HG02981 (cell line): ENCODE data around the gene LDHD.

Source experiments
- ATAC-seq: cut with Tn5 transposase; IDR thresholded peaks from one replicate; pipeline ENCODE4 v1.9.1; 2021; ENCODE audit warnings: mild to moderate bottlenecking, moderate library complexity; ENCODE audit not compliant: unreplicated experiment

Gene LDHD

DNA sequence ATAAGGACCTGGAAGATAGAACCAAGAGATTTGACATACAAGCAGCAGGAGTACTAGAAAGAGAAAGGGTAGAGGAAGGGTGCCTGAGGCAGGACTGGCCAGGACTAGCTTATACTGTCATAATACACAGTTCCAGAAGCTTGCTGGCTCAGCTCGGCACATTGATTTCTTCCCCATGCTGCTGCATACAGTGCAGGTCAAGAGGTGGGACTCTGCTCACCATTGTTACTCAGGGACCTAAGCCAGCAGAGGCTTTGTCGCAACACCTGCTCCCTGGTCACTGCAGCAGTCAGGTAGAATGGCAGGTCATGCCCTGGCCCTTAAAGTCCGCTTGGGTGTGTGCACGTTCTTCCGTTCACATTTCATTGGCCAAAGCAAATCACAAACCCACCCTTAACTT, 32.8 kb downstream of the LDHD start:
- ATAC-seq = no peak

- ATAC-seq = peak; percentile 65
Measured at GRCh38 chr16:75081179-75081859, 35.3 kb downstream of the LDHD start.

DNA sequence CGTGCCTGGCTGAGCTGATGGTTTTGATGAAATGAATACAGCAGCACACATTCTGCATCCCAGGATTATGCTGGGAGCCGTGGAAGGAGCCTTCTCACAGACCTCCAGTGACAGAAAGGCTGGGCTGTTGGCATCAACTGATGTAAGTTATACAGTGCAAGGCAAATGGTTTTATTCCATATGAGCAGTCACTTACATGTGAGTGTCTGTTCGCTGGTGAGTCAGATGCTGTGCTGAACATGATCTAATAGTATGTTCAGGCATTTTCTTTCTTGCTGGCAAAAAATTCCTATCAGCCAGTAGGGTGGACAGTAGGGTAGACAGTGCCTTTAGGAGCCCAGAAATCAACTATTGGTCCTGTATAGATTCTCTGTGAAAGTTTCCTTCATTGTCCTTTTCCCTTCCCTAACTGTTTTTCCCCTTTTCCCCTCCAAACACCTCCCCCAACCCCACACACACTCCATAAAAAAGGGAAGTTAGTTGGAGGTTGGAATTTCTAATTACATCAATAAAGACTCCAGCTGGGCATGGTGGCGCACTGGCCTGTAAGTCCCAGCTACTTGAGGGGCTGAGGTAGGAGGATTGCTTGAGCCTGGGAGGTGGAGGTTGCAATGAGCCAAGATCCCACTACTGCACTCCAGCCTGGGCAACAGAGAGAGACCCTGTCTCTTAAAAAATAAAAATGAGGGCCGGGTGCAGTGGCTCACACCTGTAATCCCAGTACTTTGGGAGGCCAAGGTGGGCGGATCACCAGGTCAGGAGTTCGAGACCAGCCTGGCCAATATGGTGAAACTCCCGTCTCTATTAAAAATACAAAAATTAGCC, 36.2 kb downstream of the LDHD start:
- no peak for ATAC-seq

- ATAC-seq = no peak
Measured at GRCh38 chr16:75079346-75079926, 37.1 kb downstream of the LDHD start.

GRCh38 chr16:75078886-75079285, 37.7 kb downstream of the LDHD start:
- ATAC-seq = no peak

DNA sequence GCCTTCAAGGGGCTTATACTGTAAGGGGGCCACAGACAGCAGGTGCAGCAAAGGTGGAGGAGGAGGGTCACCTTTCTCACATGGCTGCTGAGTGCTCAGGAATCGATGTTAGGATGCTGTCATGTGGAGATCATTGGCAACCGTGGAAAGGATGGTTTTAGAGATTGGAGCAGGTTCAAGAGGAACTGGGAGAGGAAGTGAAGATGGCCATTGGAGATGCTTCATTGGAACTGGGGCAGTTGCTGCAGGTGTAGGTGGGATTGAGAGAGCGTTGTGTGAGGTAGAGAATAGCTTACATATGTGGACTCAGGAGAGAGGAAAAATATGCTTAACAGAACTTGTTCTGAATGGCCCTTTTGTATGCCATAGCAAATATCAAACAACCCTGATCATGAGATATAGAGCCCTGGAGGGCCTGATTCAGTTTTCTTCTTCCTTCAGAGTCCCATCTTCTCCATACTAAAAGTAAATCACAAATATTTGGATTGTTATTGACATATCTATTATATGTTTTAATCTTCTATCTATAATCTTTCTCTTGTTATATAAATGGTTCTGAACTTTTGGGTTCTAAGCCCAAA, 40.8 kb downstream of the LDHD start:
- ATAC-seq = peak; percentile 20

- peak; percentile 92 for ATAC-seq
Measured at GRCh38 chr16:75074920-75075687, 41.5 kb downstream of the LDHD start.

GRCh38 chr16:75074304-75074793, 42.2 kb downstream of the LDHD start:
- no peak for ATAC-seq

DNA sequence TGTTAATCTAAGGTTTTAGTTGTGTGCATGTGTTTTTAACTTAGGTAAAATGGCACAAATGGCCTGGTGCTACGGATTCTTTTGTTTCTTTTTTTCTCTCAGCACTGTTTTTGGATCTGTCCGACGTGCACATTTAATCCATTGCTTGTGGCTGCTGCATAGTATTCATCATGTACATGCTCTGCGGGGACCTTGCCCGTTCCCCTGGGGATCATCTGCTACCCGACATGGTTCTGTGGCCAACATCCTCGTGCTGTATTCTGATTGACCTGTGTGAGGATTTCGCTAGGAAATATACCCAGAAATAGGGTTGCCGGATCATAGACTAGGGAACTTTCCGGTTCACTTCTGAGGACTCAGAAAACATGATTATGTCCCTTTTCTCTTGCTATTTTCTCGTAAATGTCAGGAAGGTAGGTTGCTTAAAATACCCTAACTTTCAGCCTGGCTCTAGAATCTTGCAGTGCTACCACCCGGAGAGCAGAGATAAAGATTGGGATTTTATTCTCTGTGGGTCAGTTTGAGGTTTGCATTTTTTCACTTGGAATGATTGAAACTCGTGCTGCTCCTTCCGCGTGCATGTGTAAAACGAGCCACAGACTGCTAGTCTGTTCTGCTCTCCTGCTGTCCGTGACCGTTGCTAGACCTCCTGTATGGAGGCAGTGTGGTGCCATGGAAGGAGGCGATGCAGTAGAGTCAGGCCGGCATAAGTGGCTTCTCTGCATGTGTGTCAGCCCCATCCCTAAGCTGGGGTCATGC, 42.9 kb downstream of the LDHD start:
- no peak for ATAC-seq

DNA sequence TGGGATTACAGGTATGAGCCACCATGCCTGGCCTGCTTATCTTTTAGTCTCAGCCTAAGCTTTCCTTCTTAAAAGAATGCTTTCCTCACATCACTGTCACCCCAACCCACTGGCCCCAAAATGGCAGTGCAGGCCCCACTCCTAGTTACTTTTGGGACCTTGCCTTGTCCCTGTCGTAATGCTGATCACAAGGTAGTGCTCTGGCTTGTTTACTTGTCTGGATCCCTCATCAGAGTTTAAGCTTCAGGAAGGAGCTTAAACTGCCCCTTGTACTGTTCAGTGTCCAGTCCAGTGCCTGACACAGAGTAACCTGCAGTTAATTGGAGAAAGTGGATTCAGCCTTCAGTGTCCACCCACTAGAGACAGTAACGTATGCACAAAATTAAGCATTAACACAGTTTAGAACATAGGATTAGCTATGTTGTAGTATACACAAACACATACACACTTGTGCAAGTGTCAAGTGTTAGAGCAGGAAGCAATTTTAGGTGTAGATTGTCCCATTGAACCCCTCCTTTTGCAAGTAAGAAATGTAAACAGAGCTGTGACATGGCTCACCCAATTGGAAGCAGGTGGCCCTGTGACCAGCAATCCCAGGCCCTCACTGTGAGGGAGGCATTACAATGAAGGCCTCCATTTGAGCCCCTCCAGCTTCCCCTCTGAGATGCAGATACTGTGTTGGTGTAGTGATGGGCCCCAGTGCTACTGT, 44.2 kb downstream of the LDHD start:
- no peak for ATAC-seq

- ATAC-seq = no peak
Measured at GRCh38 chr16:75071621-75072020, 45.0 kb downstream of the LDHD start.

DNA sequence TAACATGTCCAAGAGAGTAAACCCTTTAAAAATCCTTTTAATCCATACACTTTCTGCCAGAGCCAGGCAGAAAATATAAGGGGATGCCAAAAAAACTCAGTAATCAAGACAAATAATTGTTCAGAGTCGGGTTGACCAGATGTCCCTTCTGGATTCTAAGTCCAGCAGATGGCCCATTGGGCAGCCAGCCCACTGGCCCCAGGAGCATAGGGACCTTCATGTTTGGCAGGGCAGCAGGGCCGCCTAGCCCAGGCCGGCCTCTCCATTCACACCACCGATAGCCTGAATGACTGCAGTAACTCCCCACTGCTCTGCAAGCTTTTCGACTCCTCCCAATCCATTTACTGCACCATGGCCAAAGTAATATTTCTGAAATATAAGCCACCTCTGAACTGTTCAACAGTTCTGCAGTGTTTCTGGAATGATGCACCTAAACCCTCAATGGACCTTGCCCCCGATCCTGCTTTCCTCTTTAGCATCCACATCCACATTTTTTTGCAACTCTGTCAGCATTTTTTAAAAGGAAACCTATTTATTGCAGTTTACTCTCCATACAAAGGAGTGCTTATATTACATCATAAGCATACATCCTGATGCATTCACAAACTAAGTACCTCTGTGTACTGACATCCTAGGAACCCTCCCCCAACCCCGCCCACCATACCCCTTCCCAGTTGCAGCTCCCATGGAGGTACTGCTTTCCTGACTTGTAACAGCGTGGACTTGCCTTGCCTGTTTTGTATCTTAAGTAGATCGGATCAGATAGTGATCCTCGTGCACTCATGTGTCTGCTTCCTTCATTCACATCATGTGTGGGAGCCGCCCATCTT, 46.4 kb downstream of the LDHD start:
- no peak for ATAC-seq

GRCh38 chr16:75068085-75069031, 48.2 kb downstream of the LDHD start:
- ATAC-seq = no peak

DNA sequence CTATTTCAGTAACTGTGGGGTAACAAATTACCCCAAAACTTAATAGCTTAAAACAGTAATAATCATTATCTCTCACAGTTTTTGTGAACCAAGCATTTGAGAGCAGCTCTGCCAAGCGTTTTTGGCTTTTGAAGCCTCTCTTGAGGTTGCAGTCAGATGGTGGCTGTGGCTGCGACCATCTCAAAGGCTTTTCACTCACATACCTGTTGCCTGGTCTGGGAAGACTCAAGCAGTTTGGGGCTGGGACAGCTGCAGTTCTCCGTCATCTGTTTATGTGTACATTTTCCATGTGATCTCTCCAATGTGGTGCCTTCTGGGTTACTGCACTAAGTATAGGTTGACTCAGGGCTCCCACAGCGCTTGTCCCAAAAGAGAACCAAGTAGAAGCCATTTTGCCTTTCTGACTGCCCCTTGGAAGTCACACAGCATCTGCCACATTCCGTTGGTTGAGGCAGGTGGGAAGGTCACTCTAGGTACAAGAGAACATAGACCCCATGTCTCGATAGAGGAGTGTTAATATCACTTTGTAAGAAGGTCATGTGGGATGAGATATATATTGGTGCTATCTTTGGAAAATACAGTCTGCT, 49.6 kb downstream of the LDHD start:
- no peak for ATAC-seq

DNA sequence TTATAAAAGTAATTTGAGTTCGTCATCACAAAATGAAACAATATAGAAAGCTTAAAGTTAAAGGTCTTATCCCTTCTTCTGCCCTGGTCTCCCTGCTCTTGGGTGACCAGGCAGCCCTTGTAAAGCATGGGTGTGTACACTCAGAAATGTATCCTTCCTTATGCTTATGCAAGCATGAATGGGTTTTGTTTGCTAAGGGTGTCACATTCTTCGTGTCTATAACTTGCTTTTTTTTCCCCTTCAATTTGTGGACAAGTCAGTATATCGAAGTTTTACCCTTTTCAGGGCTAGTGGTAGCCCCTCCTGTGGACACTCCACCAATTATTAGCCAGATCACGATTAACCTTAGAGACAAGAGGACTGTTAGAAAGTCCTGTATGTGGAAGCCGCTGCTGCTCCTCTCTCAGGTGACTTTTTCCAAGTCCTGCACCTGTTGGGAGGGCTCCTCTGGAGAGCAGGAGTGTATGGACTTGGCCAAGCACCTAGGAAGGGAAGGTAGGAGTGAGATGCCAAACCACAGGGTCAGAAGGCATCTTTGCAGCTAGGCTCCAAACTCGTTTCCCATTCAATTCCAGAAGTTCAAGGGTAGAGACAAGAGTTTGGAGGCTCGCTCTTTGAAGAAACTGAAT, 50.9 kb downstream of the LDHD start:
- no peak for ATAC-seq

- no peak for ATAC-seq
Measured at GRCh38 chr16:75065149-75065505, 51.5 kb downstream of the LDHD start.
